ENCODE results near the gene TMEM95.
"Not testable (repeated sequence)": the region's sequence is repeated elsewhere in the genome, so short reads cannot be mapped to it uniquely, and the experiment has no call there.

Gene TMEM95

DNA sequence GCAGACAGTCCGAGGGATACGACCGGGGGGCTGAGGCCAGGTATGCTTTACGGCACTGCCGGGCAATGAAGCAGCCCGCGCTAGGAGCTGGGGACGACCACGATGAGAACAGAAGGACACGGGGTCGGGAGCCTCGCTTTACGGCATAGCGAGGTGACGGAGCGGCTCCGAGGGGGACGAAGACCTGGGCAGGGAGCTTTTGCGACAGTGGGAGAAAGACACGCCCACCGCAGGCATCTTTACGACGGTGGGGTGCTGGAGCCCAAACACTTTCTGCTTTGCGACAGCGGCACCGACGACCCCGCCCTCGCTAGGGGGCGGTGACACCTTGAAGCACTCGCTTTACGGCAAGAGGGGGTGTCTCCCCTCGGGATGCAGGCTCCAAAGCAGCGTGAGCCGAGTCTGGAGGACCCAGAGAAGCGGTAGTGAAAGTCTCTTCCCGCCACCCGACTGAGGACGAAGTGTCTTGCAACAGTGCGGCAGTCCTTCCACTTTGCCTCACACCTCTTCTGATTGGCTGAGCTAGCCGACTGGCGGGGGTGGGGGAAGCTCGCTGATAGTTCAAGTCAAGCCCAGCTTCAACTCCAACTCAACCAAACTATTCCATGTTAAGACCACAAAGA lies 25.5 kb upstream of the TMEM95 start:
- TF ChIP-seq PAX5 (IDR thresholded peaks at IDR 0.05; ENCODE audit: insufficient read depth, low read length, severe bottlenecking) (no peak), SPI1 (IDR thresholded peaks at IDR 0.05; ENCODE audit: low read depth, low read length) (no peak), POLR2A (IDR thresholded peaks at IDR 0.05; ENCODE audit: low read depth, low read length) (peak; percentile 64; the same call in 1 of the 2 replicates), POU2F2 (IDR thresholded peaks at IDR 0.05; ENCODE audit: low read depth, low read length) (no peak), TAF1 (IDR thresholded peaks at IDR 0.05; ENCODE audit: low read depth, low read length) (peak; percentile 37; the same call in 1 of the 2 replicates), POLR2AphosphoS5 (IDR thresholded peaks at IDR 0.05; ENCODE audit: low read depth, low read length) (peak; percentile 28; the same call in 1 of the 2 replicates)
- DNase-seq (ENCODE audit: insufficient read length, low spot score) (peak; percentile 99), FAIRE-seq (peak; percentile 100)

DNA sequence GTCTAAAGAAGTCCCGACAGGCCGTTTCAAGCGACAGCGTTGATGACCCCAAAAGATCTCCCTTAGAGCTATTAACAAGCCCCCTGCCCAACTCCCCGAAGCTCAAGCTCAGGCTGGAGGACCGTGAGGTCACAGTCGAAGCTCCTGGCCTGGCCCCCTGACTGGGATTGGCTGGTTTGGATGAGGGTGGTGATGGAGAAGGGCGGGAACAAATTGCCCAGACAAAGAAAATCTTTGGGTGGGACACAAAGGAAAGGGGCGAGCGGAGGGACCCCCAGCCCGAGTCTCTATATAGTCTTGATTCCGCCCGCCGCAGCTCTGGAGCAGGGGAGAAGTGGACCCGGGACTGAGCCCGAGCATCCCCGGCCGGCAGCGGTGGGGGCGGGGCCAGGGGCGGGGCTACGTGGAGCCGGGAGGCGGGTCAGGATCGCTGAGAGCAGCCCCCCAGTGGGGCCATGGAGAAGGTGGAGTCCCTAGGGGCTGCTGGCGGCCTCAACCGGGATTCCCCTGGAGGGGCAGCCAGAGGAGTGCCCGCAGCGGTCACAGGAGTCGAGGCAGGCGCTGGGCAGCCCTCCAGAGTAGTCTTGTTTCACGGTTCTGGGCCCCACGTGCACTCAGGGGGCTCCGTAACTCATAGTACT lies 24.8 kb upstream of the TMEM95 start:
- TF ChIP-seq POLR2AphosphoS5 (IDR thresholded peaks at IDR 0.05; ENCODE audit: low read depth, low read length) (no peak), TAF1 (IDR thresholded peaks at IDR 0.05; ENCODE audit: low read depth, low read length) (no peak)
- DNase-seq (ENCODE audit: insufficient read length, low spot score) = peak; percentile 84
- FAIRE-seq = peak; percentile 87

- DNase-seq (ENCODE audit: insufficient read length, low spot score) = no peak
- FAIRE-seq = no peak
- TF ChIP-seq SPI1 (IDR thresholded peaks at IDR 0.05; ENCODE audit: low read depth, low read length) (no peak), POU2F2 (IDR thresholded peaks at IDR 0.05; ENCODE audit: low read depth, low read length) (no peak), POLR2A (IDR thresholded peaks at IDR 0.05; ENCODE audit: low read depth, low read length) (no peak), POLR2AphosphoS5 (IDR thresholded peaks at IDR 0.05; ENCODE audit: low read depth, low read length) (no peak), TAF1 (IDR thresholded peaks at IDR 0.05; ENCODE audit: low read depth, low read length) (no peak), PAX5 (IDR thresholded peaks at IDR 0.05; ENCODE audit: insufficient read depth, low read length, severe bottlenecking) (no peak)
Measured at GRCh38 chr17:7330638-7331015, 24.3 kb upstream of the TMEM95 start.

GRCh38 chr17:7332111-7332510 lies 22.8 kb upstream of the TMEM95 start:
- TF ChIP-seq POU2F2 (IDR thresholded peaks at IDR 0.05; ENCODE audit: low read depth, low read length) (no peak), POLR2AphosphoS5 (IDR thresholded peaks at IDR 0.05; ENCODE audit: low read depth, low read length) (no peak), TAF1 (IDR thresholded peaks at IDR 0.05; ENCODE audit: low read depth, low read length) (no peak), SPI1 (IDR thresholded peaks at IDR 0.05; ENCODE audit: low read depth, low read length) (no peak), PAX5 (IDR thresholded peaks at IDR 0.05; ENCODE audit: insufficient read depth, low read length, severe bottlenecking) (no peak), POLR2A (IDR thresholded peaks at IDR 0.05; ENCODE audit: low read depth, low read length) (no peak)
- FAIRE-seq (no peak), DNase-seq (ENCODE audit: insufficient read length, low spot score) (no peak)

DNA sequence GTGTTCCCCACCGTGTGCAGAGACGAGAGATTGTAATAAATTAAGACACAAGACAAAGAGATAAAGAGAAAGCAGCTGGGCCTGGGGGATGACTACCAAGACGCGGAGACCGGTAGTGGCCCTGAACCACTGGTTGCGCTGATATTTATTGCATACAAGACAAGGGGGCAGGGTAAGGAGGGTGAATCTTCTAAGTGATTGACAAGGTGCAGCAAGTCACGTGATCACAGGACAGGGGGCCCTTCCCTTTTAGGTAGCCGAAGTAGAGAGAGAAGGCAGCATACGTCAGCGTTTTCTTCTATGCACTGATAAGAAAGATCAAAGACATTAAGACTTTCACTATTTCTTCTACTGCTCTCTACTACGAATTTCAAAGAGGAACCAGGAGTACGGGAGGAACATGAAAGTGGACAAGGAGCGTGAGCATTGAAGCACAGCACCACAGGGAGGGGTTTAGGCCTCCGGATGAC lies 22.3 kb upstream of the TMEM95 start:
- FAIRE-seq = peak; percentile 85
- DNase-seq (ENCODE audit: insufficient read length, low spot score) = not testable (repeated sequence)

- DNase-seq (ENCODE audit: insufficient read length, low spot score) = no peak
- no peak for FAIRE-seq
- TF ChIP-seq TAF1 (IDR thresholded peaks at IDR 0.05; ENCODE audit: low read depth, low read length) = no peak
- no peak for TF ChIP-seq SPI1 (IDR thresholded peaks at IDR 0.05; ENCODE audit: low read depth, low read length)
- TF ChIP-seq POU2F2 (IDR thresholded peaks at IDR 0.05; ENCODE audit: low read depth, low read length) = no peak
- TF ChIP-seq POLR2AphosphoS5 (IDR thresholded peaks at IDR 0.05; ENCODE audit: low read depth, low read length) = no peak
- TF ChIP-seq PAX5 (IDR thresholded peaks at IDR 0.05; ENCODE audit: insufficient read depth, low read length, severe bottlenecking) = no peak
- TF ChIP-seq POLR2A (IDR thresholded peaks at IDR 0.05; ENCODE audit: low read depth, low read length) = no peak
Measured at GRCh38 chr17:7334938-7335538, 19.9 kb upstream of the TMEM95 start.

- not testable (repeated sequence) for FAIRE-seq; DNase-seq (ENCODE audit: insufficient read length, low spot score)
Measured at GRCh38 chr17:7335765-7336164, 19.2 kb upstream of the TMEM95 start.

DNA sequence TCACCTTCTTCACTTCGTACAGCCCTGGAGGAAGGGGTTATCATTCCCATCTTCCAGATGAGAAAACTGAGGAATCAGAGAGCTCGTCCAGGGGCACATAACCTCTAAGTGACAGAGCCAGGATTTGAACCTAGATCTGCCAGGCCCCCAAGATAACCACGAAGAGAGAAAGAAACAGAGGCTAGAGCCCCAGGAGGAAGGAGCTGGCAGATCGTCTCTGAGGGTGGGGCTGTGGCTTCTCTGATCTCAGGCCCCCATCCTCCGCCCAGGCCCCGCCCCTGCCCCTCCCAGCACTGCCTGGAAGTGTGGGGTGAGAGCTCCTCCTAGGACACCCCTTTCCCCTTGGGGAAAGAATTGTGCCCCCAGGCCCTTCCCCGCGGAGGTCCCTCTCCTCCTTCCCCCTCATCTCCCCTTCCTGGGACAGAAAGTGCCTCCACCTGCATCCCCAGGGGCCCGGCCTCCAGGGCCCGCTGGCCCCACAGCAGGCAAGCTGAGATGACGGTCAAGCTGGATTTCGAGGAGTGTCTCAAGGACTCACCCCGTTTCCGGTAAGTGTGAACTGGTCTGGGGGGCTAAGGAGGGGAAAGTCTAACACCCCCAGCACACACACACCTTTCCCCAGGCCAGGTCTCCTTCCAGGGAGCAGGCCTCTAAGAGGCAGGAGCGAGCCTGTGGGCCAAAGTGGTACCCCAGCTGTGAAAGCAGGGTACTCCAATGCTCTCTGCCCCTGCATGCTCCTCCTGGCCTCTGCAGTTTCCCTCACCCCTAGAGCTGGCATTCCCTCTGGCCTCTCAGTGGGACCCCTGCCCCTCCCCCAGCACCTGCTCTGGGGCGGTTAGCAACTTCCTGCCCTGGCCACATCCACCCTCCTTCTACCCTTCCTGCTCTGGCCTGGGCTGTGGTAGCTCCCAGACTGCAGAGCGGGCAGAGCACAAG lies 18.4 kb upstream of the TMEM95 start, which contains the start of gene ACAP1:
TSS of gene ACAP1 (plus strand) at position 290 of the 936 bp plus-strand sequence. CDS start at position 496, 206 bp downstream.
- DNase-seq (ENCODE audit: insufficient read length, low spot score) = peak; percentile 75
- FAIRE-seq = peak; percentile 96
- no peak for TF ChIP-seq POU2F2 (IDR thresholded peaks at IDR 0.05; ENCODE audit: low read depth, low read length)
- TF ChIP-seq PAX5 (IDR thresholded peaks at IDR 0.05; ENCODE audit: insufficient read depth, low read length, severe bottlenecking) = no peak
- TF ChIP-seq TAF1 (IDR thresholded peaks at IDR 0.05; ENCODE audit: low read depth, low read length) = no peak; the same call in 1 of the 2 replicates
- TF ChIP-seq POLR2AphosphoS5 (IDR thresholded peaks at IDR 0.05; ENCODE audit: low read depth, low read length) = no peak
- no peak for TF ChIP-seq SPI1 (IDR thresholded peaks at IDR 0.05; ENCODE audit: low read depth, low read length)
- TF ChIP-seq POLR2A (IDR thresholded peaks at IDR 0.05; ENCODE audit: low read depth, low read length) = no peak

DNA sequence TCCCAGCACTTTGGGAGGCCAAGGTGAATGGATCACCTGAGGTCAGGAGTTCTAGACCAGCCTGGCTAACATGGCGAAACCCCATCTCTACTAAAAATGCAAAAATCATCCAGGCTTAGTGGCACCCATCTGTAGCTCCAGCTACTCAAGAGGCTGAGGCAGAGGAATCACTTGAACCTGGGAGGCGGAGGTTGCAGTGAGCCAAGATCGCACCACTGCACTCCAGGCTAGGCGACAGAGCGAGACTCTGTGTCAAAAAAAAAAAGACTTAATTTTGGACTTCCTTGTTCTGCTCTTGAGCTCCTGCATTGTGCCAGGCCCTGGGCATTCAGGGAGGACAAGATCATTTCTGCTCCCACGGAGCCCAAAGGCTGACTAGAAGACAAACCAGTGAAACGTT lies 17.4 kb upstream of the TMEM95 start:
- not testable (repeated sequence) for DNase-seq (ENCODE audit: insufficient read length, low spot score); FAIRE-seq

- TF ChIP-seq PAX5 (IDR thresholded peaks at IDR 0.05; ENCODE audit: insufficient read depth, low read length, severe bottlenecking) (no peak), POU2F2 (IDR thresholded peaks at IDR 0.05; ENCODE audit: low read depth, low read length) (no peak), TAF1 (IDR thresholded peaks at IDR 0.05; ENCODE audit: low read depth, low read length) (no peak), POLR2A (IDR thresholded peaks at IDR 0.05; ENCODE audit: low read depth, low read length) (no peak), SPI1 (IDR thresholded peaks at IDR 0.05; ENCODE audit: low read depth, low read length) (no peak), POLR2AphosphoS5 (IDR thresholded peaks at IDR 0.05; ENCODE audit: low read depth, low read length) (no peak)
- DNase-seq (ENCODE audit: insufficient read length, low spot score) (no peak), FAIRE-seq (no peak)
Measured at GRCh38 chr17:7340179-7340578, 14.8 kb upstream of the TMEM95 start.

Data from GM12891 (cell line).